ENCODE measurements around the gene SYT9. TPM values are rescaled to one million over a fixed set of nuclear protein-coding genes. Genes with fewer than 3 reads are reported as not detected.

SYT9 gene
- polyA plus RNA-seq, 4 donors = 4.2 to 5.1 (median 4.6) TPM

- no peak for DNase-seq (ENCODE audit: low read depth in 4 of 4, low spot score in 2 of 4)
Observed at GRCh38 chr11:7422544-7423331, 171.0 kb downstream of the SYT9 start.

DNA sequence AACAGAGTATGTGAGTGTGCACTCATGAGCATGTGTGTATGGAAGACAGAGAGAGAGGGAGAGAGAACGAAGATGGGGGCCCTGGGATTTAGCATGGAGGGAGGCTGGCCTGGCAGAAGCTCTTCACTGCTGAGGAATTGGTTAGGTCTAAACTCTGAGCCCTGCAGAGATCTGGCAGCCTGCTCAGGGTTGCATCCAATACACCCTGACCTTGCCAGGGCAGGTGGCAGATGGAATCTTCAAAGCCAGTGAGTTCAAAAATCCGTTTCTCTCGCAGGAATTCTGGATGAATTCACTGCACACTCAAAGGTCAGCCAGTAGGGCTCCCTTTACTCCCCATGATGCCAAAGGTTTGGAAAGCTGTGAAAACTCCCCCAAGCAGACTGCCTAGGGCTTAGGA, 172.2 kb downstream of the SYT9 start:
- DNase-seq (ENCODE audit: low read depth in 4 of 4, low spot score in 2 of 4) = no peak

DNA sequence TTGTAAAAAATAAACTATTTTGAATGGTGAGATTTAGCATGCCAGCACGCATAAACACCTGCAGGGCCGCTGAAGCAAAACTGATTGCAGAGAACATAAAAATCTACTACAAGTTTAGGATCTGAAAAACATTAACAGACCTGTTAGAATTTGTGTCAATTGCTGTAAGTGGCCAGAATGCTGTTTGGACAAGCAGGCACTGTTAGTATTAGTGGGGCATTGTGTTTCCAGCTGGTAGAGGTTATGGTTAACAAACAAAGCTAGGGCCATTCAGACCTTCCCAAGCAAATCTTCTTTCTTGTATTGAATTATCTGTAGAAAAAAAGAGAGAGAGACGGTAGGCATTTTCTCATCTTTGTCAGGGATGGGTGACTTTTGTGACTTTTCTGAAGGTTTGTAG, 176.0 kb downstream of the SYT9 start:
- peak in 1 of 4 donors; percentile 7 for DNase-seq (ENCODE audit: low read depth in 4 of 4, low spot score in 2 of 4)

GRCh38 chr11:7428196-7428595, 176.5 kb downstream of the SYT9 start:
- no peak for DNase-seq (ENCODE audit: low read depth in 4 of 4, low spot score in 2 of 4)

DNA sequence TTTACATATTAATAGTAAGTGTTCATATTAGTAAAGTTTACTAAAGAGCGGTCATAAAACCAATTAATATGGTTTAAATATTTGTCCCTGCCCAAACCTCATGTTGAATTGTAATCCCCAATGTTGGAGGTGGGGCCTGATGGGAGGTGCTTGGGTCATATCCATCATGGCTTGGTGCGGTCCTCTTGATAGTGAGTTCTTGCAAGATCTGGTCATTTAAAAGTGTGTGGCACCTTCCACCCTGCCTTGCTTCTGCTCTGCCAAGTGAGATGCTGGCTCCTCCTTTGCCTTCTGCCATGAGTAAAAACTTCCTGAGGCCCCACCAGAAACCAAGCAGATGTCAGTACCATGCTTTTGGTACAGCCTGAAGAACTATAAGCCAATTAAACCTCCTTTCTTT, 178.8 kb downstream of the SYT9 start:
- no peak for DNase-seq (ENCODE audit: low read depth in 4 of 4, low spot score in 2 of 4)

DNA sequence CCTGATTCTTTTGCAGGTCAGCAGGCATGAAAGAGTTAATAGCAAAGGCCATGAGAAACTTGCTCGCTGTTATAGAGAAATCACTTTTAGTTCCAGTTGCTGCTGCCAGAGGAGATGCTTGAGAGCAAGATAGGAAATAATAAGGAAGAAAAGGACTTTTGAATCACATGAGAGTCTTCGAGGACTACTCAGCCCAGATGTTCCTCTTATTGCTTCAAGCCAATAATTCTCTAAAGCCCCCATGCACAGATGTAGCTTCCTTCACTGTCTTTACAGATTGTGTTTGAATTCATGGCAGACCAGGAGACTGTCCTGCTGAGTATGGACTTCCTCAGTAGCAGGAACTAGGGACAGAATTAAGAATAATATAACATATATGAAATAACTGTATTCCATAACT, 183.5 kb downstream of the SYT9 start:
- DNase-seq (ENCODE audit: low read depth in 4 of 4, low spot score in 2 of 4) = no peak

DNA sequence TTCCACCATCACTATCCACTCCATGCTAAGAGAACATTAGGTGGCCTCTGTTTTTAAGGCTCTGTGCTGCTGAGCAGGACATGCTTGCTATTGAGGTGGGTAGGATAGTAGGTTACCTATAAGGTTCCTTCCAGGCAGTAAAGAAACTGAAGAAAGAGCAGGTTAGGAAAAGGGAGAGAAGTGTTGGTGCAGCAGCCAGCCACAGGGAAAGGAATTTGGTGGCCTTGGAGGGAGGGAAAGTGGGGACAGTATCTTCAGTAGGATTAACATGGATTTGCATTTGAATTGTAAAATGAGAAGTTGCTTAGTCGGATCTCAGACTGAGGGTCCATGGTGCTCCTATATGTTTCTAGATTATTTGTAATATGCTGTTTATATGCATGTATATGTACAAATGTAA, 184.4 kb downstream of the SYT9 start:
- DNase-seq (ENCODE audit: low read depth in 4 of 4, low spot score in 2 of 4) = no peak

GRCh38 chr11:7436657-7437056, 185.0 kb downstream of the SYT9 start:
- no peak for DNase-seq (ENCODE audit: low read depth in 4 of 4, low spot score in 2 of 4)

GRCh38 chr11:7437696-7438095, 186.0 kb downstream of the SYT9 start:
- DNase-seq (ENCODE audit: low read depth in 4 of 4, low spot score in 2 of 4) = no peak

DNA sequence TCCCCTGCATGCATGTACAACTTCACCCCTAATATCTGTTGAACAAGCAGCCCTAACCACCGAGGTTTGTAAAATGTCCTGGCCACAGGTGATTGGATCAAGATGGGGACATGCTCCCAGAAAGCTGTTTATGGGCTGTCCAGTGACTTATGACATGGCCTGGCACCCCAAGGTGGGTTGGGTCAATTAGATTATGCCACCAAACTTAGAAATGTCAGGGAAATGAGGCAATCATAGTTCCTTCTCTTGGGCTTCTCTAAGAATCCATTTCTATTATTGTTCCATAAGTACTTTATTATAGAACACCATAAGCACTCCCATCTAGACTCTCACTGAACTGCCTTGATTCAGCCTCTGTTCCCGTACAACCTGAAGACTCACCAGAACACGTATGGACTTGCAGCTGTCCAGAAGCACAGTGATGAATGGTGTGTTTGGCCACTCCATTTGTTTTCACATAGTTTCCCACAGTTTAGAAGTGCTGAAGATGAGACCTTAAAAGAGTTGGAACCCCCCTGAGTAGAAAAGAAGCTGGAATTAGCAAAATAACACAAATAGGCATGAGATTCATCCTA, 188.1 kb downstream of the SYT9 start:
- no peak for DNase-seq (ENCODE audit: low read depth in 4 of 4, low spot score in 2 of 4)

- peak in 2 of 4 donors; percentile 5 to 17 for DNase-seq (ENCODE audit: low read depth in 4 of 4, low spot score in 2 of 4)
Observed at GRCh38 chr11:7442588-7443215, 191.0 kb downstream of the SYT9 start.

DNA sequence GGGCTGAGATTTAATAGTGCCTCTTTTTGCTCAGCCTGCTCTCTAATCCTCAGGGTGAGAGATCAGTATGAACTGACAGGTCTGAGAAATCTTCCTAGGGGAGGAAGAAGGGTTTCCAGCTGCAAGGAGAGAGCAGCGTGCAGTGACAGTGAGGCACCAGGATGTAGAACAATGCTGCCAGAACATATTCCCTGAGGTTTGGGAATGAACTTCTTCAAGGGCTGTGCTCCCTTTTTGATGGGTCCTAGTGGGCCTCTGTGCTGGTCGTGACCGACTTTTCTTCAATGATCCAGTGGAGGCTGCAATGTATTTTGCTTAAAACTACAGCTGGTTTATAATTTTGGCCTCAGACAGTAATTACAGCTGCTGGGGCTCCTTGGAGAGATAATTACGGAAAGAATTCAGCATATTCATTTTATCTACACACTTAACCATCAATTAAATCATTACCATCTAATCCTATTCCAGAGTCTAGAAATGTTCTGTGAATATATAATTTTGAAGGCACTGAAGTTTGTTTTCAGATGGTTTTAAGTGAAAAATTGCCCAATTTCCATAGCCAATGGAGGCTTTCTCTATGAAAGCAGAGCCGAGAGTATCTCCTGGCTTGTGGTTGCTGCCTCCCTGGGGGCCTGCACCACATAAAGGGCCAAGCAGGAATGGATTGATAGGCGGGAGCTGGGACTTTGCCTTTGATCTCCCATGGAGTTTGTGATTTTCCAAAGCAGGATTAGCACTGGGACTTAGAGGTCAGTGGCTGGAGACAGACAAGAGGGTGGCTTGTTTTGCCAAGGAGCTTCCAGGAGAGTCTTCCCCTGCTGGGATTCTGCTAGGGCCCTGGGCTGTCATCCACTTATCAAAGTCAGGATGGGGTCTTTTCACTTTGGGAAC, 192.6 kb downstream of the SYT9 start:
- no peak for DNase-seq (ENCODE audit: low read depth in 4 of 4, low spot score in 2 of 4)

DNA sequence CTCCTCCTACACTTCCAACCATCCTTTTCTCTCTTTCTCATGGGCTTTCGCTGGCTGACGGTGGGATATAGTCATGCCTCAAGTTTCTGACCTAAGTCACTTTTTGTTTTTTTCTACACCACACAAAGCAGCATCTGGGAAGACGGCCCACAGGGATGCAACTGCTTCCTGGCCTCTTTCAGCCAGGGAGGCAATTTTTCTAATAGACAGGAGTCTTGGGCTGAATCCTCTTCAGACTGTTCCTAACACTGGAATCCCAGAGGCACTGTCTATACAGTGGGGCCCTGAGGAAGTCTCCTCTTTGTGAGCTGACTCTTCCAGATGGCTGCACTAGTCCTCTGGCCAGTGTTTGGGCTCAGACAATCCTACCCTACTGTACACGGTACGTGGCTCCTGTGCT, 193.9 kb downstream of the SYT9 start:
- no peak for DNase-seq (ENCODE audit: low read depth in 4 of 4, low spot score in 2 of 4)

- DNase-seq (ENCODE audit: low read depth in 4 of 4, low spot score in 2 of 4) = no peak
Observed at GRCh38 chr11:7448201-7448600, 196.5 kb downstream of the SYT9 start.

DNA sequence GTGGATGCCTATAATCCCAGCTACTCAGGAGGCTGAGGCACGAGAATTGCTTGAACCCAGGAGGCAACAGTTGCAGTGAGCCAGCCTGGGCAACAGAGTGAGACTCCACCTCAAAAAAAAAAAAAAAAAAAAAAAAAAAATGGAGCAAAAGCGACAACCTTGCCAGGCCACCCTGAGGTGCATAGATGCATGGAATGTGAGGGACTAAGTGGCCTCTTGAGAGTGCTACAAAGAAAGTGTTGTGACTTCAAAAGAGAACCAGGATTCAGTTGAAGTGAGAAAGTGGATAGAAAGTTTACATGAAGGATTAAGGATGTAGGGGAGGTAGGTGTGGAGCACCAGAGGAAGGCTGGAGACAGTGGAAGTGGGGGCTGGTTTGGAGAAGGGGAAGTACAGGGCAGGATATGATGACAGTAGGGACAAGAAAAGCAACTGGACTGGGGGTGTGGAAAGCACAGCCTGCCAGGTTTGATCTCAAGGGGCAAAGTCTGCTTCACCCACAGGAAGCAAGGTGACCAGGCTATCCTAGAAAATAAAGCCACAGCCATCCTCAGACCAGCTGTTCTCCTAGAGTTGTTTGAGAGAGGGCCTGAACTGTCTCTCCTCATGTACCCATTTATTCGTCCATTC, 197.6 kb downstream of the SYT9 start:
- no peak for DNase-seq (ENCODE audit: low read depth in 4 of 4, low spot score in 2 of 4)

DNA sequence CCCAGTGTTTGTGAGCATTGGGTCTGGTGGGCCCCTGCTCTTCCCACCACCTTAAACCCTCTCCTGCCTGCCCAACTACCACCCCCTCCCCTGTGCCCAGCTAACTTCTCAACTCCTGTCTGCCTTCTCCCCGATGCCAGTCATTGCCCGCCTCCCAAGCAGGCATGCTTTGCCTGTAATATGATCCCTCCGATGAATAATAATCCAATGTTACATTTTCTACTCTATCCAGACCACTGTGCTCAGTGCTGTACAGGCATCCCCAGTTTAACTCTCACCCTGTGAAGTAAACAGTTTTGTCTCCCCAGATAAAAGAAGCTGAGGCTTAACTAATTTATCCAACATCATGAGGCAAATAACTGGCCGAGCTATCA, 198.1 kb downstream of the SYT9 start:
- no peak for DNase-seq (ENCODE audit: low read depth in 4 of 4, low spot score in 2 of 4)

- DNase-seq (ENCODE audit: low read depth in 4 of 4, low spot score in 2 of 4) = no peak
Observed at GRCh38 chr11:7450836-7451235, 199.1 kb downstream of the SYT9 start.

GRCh38 chr11:7451520-7451919, 199.8 kb downstream of the SYT9 start:
- DNase-seq (ENCODE audit: low read depth in 4 of 4, low spot score in 2 of 4) = no peak

DNA sequence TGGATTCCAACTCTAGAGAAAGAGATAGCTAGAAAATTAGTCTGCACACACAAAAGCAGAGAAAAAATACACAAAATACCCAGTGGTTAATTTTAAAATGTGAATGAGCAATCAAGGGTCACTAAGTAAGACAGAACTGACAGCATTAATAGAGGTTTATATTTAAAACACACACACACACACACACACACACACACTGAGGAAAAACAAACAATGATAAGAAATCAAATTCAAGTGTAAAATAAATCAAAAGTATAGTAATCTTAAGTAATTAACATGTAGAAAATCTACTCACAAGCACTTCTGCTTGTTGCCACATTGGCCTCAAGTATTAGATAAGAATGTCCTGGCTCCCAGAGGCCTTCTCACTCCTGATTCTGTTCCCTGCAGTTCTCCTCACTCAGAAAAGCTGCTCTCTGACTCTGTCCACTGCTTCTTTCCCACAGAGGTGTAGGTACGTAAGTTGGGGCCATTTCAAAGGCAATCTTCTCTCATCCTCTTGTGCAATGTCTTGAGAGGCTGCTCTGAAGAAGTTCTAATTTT, 200.3 kb downstream of the SYT9 start:
- DNase-seq (ENCODE audit: low read depth in 4 of 4, low spot score in 2 of 4) = no peak

GRCh38 chr11:7454854-7455253, 203.2 kb downstream of the SYT9 start:
- no peak for DNase-seq (ENCODE audit: low read depth in 4 of 4, low spot score in 2 of 4)
